ENCODE measurements around the gene ZBTB39.
"Not testable (repeated sequence)": the region's sequence is repeated elsewhere in the genome, so short reads cannot be mapped to it uniquely, and the experiment has no call there.

ZBTB39 gene

DNA sequence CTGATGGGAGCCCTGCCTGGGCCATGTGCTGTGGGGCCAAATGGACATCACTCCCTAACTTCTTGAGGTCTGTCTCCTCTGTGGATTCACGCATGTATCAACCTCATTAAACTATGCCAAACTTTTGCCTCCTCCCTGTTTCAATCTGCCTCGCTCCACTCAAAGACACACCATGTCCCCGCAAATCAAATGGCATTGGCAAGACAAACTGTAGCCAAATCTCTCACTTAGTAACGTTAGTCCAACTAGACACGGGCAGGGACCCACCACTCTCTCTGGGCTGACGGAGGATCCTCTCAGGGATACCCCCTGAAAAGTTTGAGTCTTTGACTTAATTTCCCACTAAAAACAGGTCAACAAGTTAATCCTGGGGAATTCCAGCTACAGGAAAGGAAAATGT, 8.0 kb downstream of the ZBTB39 start:
- peaks cover 42% of the 10 kb centered on the region for H3K36me3 Mint-ChIP-seq
- DNase-seq (ENCODE audit: low spot score in 2 of 2) (no peak), ATAC-seq (no peak)
- peak overlapping the region; percentile 65 for H3K27ac Mint-ChIP-seq
- H3K4me1 Mint-ChIP-seq = peaks cover 57% of the 10 kb centered on the region
- peak overlapping the region; percentile 35 for H3K4me3 Mint-ChIP-seq
- no peaks in the 10 kb centered on the region for H3K9me3 Mint-ChIP-seq

DNA sequence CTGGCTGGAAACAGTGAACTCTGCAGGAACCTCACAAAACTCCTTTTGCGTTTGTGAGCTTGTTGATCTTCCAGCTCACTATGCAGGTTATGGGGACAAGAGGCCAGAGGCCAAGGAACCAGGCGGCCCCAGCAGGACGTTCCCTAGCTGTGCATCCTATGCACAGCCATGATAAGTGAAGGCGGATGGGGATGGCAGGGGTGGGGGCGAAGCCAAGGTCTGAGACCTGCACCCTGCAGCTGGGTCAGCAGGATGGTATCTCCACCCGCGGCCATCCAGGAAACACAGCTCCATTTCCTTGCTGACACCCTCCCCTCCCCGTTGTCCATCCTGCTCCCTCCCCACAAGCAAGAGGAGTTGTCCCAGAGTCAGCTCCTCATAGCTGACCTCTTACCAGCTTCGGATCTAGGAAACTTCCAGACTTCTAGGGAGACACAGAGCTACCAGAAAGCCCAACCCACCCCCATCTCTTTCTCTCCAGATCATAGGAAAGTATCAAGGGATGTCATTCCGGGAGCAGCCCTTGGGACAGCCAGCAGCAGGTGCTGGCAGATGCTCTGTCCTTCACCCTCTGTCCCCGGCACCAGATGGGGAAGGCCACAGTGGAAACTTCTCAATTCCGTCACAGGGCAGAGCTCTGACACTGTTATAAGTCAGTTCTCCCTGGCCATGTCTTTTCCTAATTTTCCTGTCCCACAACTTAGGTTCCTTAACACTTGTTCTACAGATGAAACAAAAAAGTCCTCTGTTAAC, 9.4 kb downstream of the ZBTB39 start:
- DNase-seq (ENCODE audit: low spot score in 2 of 2) (no peak), ATAC-seq (no peak)
- peaks cover 28% of the 10 kb centered on the region for H3K36me3 Mint-ChIP-seq
- H3K4me3 Mint-ChIP-seq = no peak overlapping the region
- H3K9me3 Mint-ChIP-seq = no peaks in the 10 kb centered on the region
- peak overlapping the region; percentile 65 for H3K27ac Mint-ChIP-seq
- peaks cover 52% of the 10 kb centered on the region for H3K4me1 Mint-ChIP-seq

DNA sequence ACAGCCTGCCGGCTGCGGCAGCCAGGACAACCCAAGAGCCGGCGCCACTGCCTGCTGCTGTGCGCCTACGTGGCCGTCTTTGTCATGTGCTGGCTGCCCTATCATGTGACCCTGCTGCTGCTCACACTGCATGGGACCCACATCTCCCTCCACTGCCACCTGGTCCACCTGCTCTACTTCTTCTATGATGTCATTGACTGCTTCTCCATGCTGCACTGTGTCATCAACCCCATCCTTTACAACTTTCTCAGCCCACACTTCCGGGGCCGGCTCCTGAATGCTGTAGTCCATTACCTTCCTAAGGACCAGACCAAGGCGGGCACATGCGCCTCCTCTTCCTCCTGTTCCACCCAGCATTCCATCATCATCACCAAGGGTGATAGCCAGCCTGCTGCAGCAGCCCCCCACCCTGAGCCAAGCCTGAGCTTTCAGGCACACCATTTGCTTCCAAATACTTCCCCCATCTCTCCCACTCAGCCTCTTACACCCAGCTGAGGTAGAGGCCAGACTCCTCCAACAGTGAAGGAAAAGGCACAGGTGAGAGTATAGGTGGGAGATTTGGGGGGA, 10.3 kb downstream of the ZBTB39 start:
- Mint-ChIP-seq H3K4me1 (peaks cover 52% of the 10 kb centered on the region), H3K36me3 (peaks cover 20% of the 10 kb centered on the region), H3K27ac (peak overlapping the region; percentile 14), H3K4me3 (no peak overlapping the region), H3K9me3 (no peaks in the 10 kb centered on the region)
- ATAC-seq (no peak), DNase-seq (ENCODE audit: low spot score in 2 of 2) (no peak)

DNA sequence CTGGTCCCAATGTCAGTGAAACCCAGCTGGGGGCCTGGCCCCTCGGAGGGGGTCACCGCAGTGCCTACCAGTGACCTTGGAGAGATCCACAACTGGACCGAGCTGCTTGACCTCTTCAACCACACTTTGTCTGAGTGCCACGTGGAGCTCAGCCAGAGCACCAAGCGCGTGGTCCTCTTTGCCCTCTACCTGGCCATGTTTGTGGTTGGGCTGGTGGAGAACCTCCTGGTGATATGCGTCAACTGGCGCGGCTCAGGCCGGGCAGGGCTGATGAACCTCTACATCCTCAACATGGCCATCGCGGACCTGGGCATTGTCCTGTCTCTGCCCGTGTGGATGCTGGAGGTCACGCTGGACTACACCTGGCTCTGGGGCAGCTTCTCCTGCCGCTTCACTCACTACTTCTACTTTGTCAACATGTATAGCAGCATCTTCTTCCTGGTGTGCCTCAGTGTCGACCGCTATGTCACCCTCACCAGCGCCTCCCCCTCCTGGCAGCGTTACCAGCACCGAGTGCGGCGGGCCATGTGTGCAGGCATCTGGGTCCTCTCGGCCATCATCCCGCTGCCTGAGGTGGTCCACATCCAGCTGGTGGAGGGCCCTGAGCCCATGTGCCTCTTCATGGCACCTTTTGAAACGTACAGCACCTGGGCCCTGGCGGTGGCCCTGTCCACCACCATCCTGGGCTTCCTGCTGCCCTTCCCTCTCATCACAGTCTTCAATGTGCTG, 11.0 kb downstream of the ZBTB39 start:
- H3K27ac Mint-ChIP-seq = peak overlapping the region; percentile 14
- ATAC-seq = no peak

DNA sequence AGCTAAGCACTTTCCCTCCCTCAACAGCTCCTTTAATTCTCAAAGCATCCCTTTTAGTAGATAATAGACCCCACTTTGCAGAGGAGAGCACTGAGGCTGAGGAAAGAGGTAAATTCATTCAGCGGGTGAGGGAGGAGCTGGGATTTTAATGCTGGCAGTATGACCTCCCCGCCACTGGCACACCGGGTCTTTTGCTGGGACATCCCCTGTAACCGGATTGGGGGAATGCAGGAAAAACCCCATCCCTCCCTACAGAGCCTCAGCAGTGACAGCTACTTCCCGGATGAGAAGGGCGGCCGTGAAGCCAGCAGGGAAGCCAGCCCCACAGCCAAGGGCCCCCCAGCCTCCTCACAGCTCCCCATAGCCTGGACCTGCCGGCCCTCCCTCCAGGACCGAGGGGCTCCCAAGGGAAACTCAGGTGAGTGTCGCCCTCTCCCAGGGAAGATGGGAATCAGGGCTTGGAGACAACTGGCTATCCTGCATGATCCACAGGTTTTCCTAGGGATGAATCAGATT, 12.1 kb downstream of the ZBTB39 start:
- ATAC-seq (no peak), DNase-seq (ENCODE audit: low spot score in 2 of 2) (no peak)
- peaks cover 35% of the 10 kb centered on the region for H3K4me1 Mint-ChIP-seq
- H3K9me3 Mint-ChIP-seq = no peaks in the 10 kb centered on the region
- no peak overlapping the region for H3K4me3 Mint-ChIP-seq
- H3K27ac Mint-ChIP-seq = peak overlapping the region; percentile 63
- H3K36me3 Mint-ChIP-seq = peaks cover 6% of the 10 kb centered on the region

More for the DNA sequence above, 11.0 kb downstream of the ZBTB39 start:
- no peak overlapping the region for H3K4me3 Mint-ChIP-seq
- H3K36me3 Mint-ChIP-seq = peaks cover 17% of the 10 kb centered on the region
- no peaks in the 10 kb centered on the region for H3K9me3 Mint-ChIP-seq
- DNase-seq (ENCODE audit: low spot score in 2 of 2) = no peak
- H3K4me1 Mint-ChIP-seq = peaks cover 45% of the 10 kb centered on the region

DNA sequence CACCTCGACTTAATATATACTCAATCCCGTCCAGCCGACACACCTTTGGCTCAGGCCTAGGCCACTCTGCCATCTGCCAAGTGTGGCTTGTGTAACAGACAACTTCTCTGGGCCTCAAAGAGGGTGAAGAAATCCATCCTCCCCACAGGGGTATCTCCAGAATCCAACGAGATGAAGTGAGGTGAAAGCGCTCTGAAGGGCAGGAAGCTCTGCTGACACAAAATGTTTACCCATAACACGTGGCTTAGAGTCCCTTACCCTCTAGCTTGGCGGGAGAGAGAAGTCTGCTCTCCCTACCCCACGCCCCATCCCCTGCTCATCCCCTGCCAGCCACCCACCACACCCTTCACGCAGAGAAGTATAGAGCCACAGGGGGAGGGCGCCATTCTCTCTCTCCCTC, 13.0 kb downstream of the ZBTB39 start:
- Mint-ChIP-seq H3K27ac (peak overlapping the region; percentile 63), H3K4me1 (peaks cover 25% of the 10 kb centered on the region), H3K4me3 (no peak overlapping the region), H3K36me3 (no peaks in the 10 kb centered on the region), H3K9me3 (no peaks in the 10 kb centered on the region)
- DNase-seq (ENCODE audit: low spot score in 2 of 2) (no peak), ATAC-seq (no peak)

DNA sequence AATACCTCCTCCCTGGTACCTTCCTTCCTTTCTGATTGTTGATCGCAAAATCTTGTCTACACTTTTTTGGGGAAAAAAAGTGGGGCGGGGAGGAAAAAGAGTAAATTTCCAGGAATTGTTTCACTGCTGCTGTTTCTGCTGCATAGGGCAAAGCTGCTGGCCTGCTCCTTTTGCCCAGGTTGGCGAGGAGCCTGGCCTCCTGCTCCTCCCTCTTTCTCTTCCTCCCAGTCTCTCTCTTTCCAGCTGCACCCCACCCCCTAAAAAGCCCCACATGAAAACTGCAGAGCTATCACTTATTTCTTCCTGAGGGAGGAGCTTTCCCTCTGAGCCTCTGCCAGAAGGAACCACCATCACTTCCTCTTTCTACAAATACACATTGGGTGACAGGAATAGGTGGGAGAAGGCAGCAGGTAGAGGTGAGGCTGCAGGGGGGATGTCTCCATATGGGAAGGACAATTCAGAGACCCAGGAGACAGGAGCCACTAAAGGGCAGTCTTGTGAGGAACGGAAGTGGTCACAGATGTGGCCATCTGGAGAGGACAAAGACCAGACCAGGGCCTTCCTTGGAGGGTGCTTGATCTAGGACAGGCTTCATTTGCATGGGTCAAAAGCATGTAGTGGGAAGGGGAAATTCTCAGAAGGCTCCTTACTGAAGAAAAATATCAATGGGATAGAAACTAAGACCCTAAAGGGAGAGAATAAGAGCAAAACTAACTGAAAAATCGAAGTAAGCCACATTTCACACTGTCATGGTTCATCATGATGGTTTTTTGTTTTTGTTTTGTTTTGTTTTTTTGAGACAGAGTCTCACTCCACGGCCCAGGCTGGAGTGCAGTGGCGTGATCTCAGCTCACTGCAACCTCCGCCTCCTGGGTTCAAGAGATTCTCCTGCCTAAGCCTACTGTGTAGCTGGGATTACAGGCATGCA, 14.8 kb downstream of the ZBTB39 start:
- H3K4me1 Mint-ChIP-seq = peaks cover 25% of the 10 kb centered on the region
- no peaks in the 10 kb centered on the region for H3K9me3 Mint-ChIP-seq
- DNase-seq (ENCODE audit: low spot score in 2 of 2) = peak in 1 of 2 donors; percentile 47
- H3K4me3 Mint-ChIP-seq = no peak overlapping the region
- H3K36me3 Mint-ChIP-seq = no peaks in the 10 kb centered on the region
- H3K27ac Mint-ChIP-seq = no peak overlapping the region
- no peak for ATAC-seq

DNA sequence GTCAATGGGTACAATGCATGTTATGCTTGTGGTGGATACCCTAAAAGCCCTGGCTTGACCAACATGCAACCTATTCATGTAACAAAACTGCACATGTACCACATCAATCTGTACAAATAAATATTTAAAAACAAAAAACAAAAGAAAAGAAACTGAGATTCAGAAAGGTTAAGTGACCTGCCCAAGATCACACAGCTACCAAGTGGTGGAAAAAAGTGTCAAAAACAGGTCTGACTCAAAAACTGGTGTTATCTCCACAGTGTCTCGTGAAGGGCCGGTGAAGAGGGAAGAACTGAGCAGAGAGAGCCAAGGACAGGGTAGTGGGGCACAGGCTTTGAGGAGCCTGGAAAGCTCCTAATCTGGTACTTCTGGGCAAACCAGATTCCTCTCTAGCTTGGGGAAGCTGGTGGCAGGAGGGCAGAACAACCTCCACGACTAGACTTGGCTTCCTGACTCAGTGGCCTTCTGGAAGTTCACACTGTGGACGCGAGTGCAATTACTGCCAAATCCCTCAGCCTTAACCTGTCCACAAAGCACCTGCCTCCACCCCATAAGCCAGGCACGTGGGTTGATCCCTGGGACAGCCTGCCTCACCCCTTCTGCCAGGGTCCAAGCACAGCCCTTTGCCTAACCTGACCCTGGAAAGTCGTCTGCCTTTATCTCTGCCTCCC, 15.6 kb downstream of the ZBTB39 start:
- H3K27ac Mint-ChIP-seq = no peak overlapping the region
- no peaks in the 10 kb centered on the region for H3K36me3 Mint-ChIP-seq
- H3K9me3 Mint-ChIP-seq = no peaks in the 10 kb centered on the region
- DNase-seq (ENCODE audit: low spot score in 2 of 2) (no peak), ATAC-seq (no peak)
- peaks cover 21% of the 10 kb centered on the region for H3K4me1 Mint-ChIP-seq
- H3K4me3 Mint-ChIP-seq = no peak overlapping the region

DNA sequence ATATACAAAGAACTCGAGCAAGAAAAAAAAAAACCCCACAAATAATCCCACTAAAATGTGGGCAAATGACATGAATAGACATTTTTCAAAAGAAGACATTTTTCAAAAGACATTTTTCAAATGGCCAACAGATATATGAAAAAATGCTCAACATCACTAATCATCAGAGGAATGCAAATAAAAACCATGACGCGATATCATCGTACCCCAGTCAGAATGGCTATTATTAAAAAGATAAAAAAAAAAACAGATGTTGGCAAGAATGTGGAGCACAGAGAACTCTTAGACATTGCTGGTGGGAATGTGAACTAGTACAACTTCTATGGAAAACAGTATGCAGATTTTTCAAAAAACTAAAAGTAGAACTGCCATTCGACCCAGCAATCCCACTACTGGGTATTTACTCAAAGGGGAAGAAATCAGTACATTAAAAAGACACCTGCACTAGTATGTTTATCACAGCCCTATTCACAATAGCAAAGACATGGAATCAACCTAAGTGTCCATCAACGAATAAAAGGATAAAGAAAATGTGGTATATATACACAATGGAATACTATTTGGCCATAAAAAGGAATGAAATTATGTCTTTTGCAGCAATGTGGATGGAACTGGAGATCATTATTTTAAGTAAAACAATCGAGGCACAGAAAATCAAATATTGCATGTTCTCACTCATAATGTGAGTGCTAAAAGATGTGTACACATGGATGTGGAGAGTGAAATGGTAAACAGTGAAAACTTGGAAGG, 16.3 kb downstream of the ZBTB39 start:
- no peaks in the 10 kb centered on the region for H3K36me3 Mint-ChIP-seq
- no peak overlapping the region for H3K27ac Mint-ChIP-seq
- ATAC-seq (no peak), DNase-seq (ENCODE audit: low spot score in 2 of 2) (no peak)
- H3K9me3 Mint-ChIP-seq = no peaks in the 10 kb centered on the region
- H3K4me1 Mint-ChIP-seq = peaks cover 21% of the 10 kb centered on the region
- H3K4me3 Mint-ChIP-seq = no peak overlapping the region

DNA sequence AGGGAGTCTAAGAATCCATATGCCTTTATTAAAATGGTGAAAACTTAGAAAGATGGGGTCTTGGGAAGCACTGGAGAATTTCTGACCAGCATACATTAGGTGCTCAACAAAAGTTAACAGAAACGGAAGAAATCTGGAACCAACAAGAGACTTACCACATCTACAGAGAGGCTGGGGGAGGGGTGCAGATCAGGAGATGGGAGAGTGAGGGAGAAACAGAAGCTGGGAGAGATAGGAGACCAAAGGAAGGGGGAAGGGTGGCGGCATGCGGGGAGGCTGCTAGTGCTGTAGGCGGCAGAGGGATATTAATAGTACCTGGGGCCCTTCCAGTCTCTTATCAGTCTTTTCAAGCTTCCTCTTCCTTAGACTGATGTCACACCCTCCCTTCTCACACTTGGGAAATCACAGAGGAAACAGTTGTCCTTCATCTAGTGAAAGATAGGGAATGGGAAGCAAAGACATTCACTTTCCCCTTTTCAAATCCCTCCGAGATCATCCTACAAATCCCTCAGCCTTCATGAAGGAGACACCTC, 18.1 kb downstream of the ZBTB39 start:
- Mint-ChIP-seq H3K4me3 (no peak overlapping the region), H3K4me1 (peaks cover 21% of the 10 kb centered on the region), H3K27ac (no peak overlapping the region), H3K9me3 (no peaks in the 10 kb centered on the region), H3K36me3 (no peaks in the 10 kb centered on the region)
- DNase-seq (ENCODE audit: low spot score in 2 of 2) (no peak), ATAC-seq (no peak)

DNA sequence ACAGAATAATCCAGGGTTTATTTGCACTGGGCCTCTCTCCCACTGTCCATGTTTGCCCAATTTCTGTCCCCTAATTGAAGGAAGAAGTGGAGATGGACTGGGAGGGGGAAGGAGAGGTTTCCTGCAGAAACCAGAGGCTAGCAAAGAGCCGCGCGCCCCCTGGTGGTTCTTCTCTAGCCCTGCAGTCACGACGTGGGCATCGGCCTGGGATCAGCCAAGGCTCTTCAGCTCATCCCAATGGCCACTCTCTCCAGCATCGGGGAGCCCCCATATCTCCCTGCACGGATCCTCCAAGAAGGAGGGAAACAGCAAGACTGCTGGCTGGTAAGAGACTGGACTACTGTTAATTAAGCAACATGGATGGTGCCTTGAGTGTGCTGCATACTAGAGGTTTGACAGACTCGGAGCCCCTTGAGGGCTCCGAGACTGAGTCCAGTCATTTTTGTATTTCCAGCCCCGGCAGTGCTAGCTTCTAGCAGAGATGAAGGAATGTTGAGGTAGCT, 18.7 kb downstream of the ZBTB39 start:
- Mint-ChIP-seq H3K27ac (no peak overlapping the region), H3K36me3 (no peaks in the 10 kb centered on the region), H3K9me3 (no peaks in the 10 kb centered on the region), H3K4me1 (peaks cover 21% of the 10 kb centered on the region), H3K4me3 (no peak overlapping the region)
- DNase-seq (ENCODE audit: low spot score in 2 of 2) (peak; percentile 68 to 84), ATAC-seq (peak; percentile 72)

DNA sequence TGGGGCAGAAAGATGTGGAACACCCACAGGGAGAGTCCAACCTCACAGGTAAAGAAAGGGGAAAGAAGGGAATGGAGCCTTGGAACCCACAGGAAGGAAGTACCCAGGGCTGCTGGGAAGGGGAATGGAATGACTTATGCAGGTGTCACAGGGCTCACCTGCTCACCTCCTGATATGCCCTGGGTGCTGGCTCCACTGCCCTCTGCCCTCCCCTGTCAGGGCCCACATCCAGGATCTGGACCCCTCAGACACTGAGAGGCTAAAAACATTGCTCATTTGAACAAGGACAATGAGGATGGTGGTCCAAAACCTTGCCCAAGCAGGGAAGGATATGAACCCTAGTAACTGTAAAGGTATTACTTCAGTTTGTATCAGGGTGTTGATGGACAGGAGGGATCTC, 19.3 kb downstream of the ZBTB39 start:
- no peaks in the 10 kb centered on the region for H3K9me3 Mint-ChIP-seq
- peaks cover 21% of the 10 kb centered on the region for H3K4me1 Mint-ChIP-seq
- H3K36me3 Mint-ChIP-seq = no peaks in the 10 kb centered on the region
- DNase-seq (ENCODE audit: low spot score in 2 of 2) (no peak), ATAC-seq (no peak)
- peak overlapping the region; percentile 42 for H3K27ac Mint-ChIP-seq
- no peak overlapping the region for H3K4me3 Mint-ChIP-seq

DNA sequence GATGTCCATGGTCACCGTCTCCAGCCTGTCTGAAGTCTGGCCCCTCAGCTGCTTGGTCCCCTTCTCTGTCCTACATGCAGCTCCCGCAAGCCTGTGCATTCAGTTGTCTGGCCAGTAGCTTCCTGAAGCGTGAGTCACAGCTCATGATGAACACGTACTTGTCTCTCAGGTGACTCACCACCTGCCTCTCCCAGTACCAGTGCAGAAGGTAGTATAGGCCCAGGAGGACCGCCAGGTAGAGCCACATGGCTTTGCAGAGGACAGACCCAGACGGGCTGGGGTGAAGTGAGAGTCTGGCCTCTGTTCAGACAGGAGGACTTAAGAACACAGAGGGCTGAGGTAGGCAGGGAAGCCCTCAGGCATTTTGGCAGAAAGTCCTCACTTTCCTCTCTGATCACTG, 20.6 kb downstream of the ZBTB39 start:
- H3K9me3 Mint-ChIP-seq; H3K36me3 Mint-ChIP-seq; H3K4me3 Mint-ChIP-seq; DNase-seq (ENCODE audit: low spot score in 2 of 2); H3K27ac Mint-ChIP-seq: not testable (repeated sequence)
- peaks cover 13% of the 10 kb centered on the region for H3K4me1 Mint-ChIP-seq
- peak; percentile 85 for ATAC-seq

All from stimulated activated effector memory CD8-positive, alpha-beta T cell treated with anti-CD3 and anti-CD28 coated beads, Interleukin-12 subunit alpha, Interleukin-12 subunit beta, amount 100 ng/mL, for 72 hours (primary cell).